HCT116 (cell line): ENCODE data around the gene PROKR2.

ENCODE experiments used
- CEBPB ChIP-seq: IDR thresholded peaks from 2 replicates; pipeline ENCODE4 v1.6.1; 2012; ENCODE audit warnings: low read depth
- CTCF ChIP-seq, 3 experiments: fragments of 200-600 bp in 1 of 3; sonication (generic) in 1 of 3; IDR thresholded peaks in 2 of 3; conservative IDR thresholded peaks in 1 of 3; 2 replicates each; pipeline ENCODE4 v1.5.1; 2012 to 2017; ENCODE audit warnings: low read depth in 2 of 3, low read length in 2 of 3, antibody characterized with exemption in 1 of 3, borderline replicate concordance in 1 of 3, control low read depth in 1 of 3, mild to moderate bottlenecking in 1 of 3, mixed read lengths in 1 of 3, mixed run types in 1 of 3, moderate library complexity in 1 of 3; ENCODE audit not compliant: insufficient read depth in 1 of 3
- EZH2 ChIP-seq: fragments of 200-600 bp; sonication (generic); IDR thresholded peaks from 2 replicates; pipeline ENCODE4 v1.6.1; 2017; ENCODE audit warnings: antibody characterized with exemption, mixed run types
- EZH2phosphoT487 ChIP-seq: fragments of 200-600 bp; IDR thresholded peaks from 2 replicates; pipeline ENCODE4 v1.6.1; 2018; ENCODE audit warnings: antibody characterized with exemption, borderline replicate concordance
- JUND ChIP-seq: IDR thresholded peaks from 2 replicates; pipeline ENCODE4 v1.6.1; 2012
- MAX ChIP-seq: IDR thresholded peaks from 2 replicates; pipeline ENCODE4 v1.6.1; 2012
- POLR2A ChIP-seq: IDR thresholded peaks from 2 replicates; pipeline ENCODE4 v1.7.0; 2011; ENCODE audit warnings: borderline replicate concordance; ENCODE audit not compliant: insufficient read depth, insufficient read length; ENCODE audit errors: extremely low read depth
- POLR2AphosphoS5 ChIP-seq: IDR thresholded peaks from 2 replicates; pipeline ENCODE4 v1.6.1; 2011; ENCODE audit warnings: mild to moderate bottlenecking, low read depth, low read length, moderate library complexity
- RAD21 ChIP-seq: IDR thresholded peaks from 2 replicates; pipeline ENCODE4 v1.6.1; 2012; ENCODE audit warnings: low read depth, mild to moderate bottlenecking
- REST ChIP-seq: IDR thresholded peaks from 2 replicates; pipeline ENCODE4 v1.6.1; 2012; ENCODE audit warnings: low read depth
- SP1 ChIP-seq: IDR thresholded peaks from 2 replicates; pipeline ENCODE4 v1.6.1; 2012; ENCODE audit warnings: low read depth
- SRF ChIP-seq: IDR thresholded peaks from 2 replicates; pipeline ENCODE4 v1.6.1; 2012; ENCODE audit warnings: low read depth
- ZFX ChIP-seq: fragments of 450-650 bp; IDR thresholded peaks from 2 replicates; pipeline ENCODE4 v1.6.1; 2017
- ZNF274 ChIP-seq: fragments of 200-500 bp; sonication (Bioruptor generic); IDR thresholded peaks from 2 replicates; pipeline ENCODE4 v1.6.1; 2014; ENCODE audit warnings: mild to moderate bottlenecking, low read depth, low read length, inconsistent platforms

- TF ChIP-seq SRF (no peak), ZFX (no peak), POLR2A (no peak), POLR2AphosphoS5 (no peak), CTCF (IDR thresholded peaks at IDR 0.05 in 2 of 3, conservative IDR thresholded peaks at IDR 0.05 in 1 of 3; ENCODE audit: borderline replicate concordance in 1 of 3, insufficient read depth in 1 of 3, low read depth in 2 of 3, low read length in 2 of 3) (no peak), EZH2phosphoT487 (no peak), JUND (no peak), EZH2 (no peak), ZNF274 (no peak), CEBPB (no peak), SP1 (no peak), MAX (no peak), RAD21 (no peak), REST (no peak)
Observed at GRCh38 chr20:5290596-5290995, 26.2 kb downstream of the PROKR2 start.
